Left forelimb (tissue), 1 donor: ENCODE results near the gene RAB14.
"Not testable (repeated sequence)": the region's sequence is repeated elsewhere in the genome, so short reads cannot be mapped to it uniquely, and the experiment has no call there.

Experiments used
- DNase-seq: peaks from one replicate; pipeline ENCODE4 v3.0.0-alpha.2; 2018; ENCODE audit warnings: low spot score

The RAB14 gene

DNA sequence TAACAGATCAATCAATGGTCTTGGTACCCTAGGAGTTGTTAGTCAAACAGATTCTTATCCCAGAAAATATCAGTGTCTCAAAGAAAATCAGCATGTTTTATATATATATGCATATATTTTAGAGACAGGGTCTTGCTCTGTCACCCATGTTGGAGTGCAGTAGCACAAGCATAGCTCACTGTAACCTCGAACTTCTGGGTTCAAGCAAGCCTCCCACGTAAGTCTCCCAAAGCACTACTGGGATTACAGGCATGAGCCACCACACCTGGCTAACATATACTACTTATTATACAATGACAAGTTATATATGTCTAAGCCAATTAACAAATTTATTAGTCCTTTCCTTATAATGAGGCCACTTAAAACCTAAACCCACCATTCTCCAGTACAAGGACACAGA, 10.4 kb downstream of the RAB14 start:
- no peak for DNase-seq

DNA sequence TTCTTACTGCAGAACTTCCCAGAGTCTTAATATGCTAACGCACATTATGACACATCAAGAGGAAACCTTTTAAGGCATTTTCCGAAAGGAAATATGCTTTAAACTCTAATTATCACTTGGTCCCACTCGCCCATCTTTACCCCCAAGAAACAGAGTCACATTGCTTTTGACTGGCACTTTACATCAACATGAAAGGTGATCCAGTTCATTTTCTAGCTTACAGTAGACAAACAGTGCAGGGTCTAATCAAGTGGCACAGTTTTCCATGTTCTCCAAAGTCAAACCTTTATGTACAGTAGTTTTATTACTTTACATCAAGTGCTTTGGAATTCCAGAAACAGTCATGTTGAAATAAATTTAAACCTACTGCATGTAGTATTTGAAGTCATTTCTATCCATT, 12.0 kb downstream of the RAB14 start:
- DNase-seq: no peak

DNA sequence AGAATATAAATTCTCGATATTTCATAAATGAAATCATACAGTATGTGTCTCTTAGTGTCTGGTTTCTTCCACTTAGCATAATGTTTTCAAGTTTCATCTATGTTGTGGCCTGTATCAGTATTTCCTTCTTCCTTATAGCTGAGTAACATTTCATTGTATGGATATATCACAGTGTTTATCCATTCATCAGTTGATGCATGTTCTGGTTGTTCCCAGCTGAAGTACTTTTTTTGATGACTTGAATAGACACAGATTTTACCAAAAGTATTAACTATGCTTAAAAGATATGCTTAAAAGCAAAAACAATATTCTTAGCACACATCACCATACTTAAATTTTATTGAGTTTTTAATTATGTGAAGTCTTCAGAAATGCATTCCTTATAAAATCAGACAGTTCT, 12.7 kb downstream of the RAB14 start:
- no peak for DNase-seq

DNA sequence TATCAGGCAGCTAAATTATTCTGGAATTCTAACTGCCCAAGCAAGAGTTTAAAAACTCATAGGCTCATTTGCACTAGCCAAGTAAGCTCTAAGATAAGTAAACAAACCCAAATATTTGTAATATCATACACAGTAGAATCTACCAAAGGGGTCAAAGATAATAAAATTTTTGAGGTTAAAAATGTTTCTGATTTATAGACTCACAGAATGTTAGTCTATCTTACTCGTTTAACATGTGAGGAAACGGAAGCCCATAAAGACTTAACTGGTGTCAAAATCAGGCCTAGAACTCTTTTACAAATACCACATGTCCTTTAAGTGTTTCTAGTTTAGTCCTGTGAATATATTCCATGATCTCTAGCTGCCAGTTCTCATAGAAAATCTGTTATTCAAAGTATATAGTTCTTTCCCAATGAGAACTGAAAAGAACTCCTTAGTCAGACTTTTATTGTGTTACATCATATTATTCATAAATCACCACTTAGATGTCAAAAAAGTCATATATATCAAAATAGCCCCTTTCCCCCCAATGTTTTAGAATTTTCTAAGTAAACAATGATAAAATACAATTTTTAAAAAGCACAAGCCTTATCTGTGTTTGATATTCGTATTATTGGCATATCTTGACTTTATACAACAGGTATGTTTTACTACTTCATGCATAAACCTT, 13.9 kb downstream of the RAB14 start:
- DNase-seq: no peak

DNA sequence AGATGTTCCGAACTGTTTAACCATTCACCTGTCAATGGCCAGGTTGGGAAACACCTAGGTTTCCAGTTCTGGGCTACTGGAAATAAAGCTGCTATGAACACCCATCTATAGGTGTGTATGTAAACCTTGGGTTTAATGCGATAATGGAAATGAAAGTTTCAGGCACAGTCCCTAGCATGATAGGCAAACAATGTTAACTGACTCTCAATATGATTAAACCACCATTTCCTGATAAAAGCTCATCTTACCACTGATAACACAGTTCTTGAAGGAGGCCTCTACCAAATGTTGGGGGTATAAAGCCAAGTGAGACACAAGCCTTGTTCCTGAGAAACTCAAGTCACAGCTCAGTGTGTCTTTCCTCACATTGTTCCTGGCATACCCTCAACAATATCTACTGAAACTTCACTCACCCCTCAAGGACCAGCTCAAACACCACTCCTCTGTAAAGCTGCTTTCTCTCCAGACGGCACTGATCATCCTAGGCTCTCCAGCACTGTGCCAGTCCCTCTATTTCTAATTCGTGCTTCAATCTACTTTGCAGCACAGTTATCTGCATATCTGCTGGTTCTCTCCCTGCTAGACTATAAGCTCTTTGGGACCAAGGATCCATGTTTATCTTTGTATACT, 15.8 kb downstream of the RAB14 start:
- DNase-seq: no peak

DNA sequence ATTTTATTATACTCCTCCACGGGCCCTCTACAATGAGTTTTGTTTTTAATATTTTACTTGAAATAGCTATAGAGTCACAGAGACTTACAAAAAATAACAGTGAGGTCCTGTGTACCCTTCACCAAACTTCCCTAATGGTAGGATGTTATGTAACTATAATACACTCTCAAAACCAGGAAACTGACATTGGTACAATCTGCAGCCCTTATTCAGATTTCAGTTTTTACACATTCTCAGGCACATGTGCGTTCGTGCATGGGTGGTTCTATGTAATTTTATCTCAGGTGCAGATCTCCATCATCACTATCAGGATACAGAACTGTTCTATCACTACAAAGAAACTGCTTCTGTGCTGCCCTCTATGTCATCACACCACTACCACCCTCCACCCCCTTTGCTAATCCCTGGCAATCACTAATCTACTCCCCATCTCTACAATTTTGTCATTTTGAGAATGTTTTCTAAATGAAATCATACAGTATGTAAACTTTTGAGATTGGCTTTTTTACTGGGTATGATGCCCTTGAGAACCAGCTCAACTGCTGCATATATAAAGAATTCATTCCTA, 16.4 kb downstream of the RAB14 start:
- DNase-seq: no peak

DNA sequence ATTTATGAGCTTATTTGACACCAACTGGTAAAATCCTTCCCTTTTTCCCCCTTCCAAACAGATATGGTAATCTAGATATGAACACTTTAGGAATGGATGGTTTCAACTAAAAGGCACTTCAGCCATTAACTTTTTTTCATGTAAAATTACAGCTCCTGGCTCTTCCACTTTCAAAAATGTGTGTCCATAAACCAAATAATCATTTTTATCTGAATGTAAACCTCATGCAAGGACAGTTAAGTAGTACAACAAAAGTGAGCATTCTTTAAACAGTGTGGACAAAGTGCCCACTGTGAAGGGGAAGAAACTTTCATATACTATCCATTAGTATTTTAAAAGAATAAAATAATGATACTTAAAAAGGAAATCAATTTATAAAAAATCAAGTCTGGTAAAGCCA, 17.2 kb downstream of the RAB14 start:
- DNase-seq: no peak

DNA sequence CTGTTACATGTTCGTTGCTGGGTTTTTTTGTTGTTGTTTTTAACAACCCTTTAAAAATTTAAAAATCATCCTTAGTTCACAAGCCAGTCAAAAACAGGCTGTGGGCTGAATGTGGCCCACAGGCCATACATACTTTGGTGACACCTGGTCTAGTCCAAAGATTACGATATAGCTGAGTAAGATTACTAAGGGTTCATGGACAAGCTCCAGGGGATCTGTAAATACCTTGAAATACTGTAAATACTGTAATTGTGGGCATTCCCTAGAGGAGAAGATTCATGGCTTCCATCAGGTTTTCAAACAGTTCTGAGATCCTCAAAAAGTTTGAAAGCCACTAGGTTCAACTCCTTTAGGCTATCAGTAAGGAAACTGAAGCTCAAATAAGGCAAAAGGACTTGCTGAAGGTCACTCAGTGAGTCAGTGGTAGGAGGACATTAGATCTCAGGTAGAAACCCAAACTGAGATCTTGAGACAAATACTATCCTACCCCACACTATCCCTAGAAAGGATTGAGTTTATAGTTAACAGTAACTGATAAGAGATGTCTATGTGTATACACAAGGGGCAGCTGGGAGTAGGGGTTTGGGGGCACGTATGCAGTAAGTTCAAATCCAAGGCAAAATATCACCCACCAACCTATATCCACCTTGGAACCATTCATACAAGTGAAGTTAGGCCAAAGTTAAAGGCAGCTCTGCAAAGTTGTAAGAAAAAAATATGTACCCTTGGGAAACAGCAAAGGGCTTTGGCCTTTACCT, 17.8 kb downstream of the RAB14 start:
- no peak for DNase-seq

DNA sequence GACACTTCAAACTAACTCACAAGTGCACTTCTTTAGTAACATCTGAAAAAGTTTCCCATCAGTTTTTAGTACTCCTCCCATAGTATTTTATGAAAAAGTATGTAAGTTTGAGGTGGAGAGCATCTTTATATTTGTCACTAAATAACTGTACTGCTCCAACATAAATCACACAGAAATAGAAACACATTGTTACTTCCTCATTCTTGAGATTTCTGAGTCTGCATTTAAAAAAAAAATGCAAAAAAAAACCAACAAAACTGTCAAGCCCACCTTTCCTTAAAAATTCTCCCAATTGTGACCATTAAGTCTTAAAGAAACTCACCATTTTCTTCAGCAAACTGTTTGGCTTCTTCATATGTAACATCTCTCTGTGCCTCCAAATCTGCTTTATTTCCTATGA, 18.7 kb downstream of the RAB14 start:
- no peak for DNase-seq

DNA sequence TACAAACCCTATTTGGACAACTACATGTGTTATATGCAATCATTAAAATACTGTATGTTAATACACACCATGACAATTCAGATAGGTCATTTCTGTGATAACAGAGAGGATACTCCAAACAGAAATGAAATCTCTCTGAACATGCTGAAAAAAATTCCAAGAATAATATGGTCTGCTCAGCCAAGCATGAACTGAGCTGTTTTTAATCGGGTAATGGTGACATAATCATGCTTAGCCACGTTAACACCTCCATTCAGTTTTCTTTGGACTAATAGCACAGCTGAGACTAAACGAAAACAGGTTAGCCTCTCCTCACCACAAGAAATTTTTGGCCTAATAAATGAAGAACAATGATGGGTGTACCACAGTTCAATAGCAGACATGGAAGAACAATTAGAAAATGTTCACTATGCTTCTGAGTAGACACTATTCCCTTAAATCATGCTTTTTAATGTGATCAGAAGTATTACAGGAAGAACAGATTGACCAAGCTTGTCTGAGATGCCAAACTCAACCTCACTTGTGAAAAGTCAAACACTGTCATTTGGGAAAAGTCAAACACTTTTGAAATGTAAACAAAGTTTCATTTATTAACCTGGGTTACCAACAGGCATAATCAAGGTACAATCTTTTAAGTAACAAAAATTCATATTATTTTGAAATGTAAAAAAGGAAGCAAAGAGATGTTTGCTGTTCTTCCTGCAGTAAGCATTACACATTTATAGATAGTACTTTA, 19.4 kb downstream of the RAB14 start:
- DNase-seq: no peak

DNA sequence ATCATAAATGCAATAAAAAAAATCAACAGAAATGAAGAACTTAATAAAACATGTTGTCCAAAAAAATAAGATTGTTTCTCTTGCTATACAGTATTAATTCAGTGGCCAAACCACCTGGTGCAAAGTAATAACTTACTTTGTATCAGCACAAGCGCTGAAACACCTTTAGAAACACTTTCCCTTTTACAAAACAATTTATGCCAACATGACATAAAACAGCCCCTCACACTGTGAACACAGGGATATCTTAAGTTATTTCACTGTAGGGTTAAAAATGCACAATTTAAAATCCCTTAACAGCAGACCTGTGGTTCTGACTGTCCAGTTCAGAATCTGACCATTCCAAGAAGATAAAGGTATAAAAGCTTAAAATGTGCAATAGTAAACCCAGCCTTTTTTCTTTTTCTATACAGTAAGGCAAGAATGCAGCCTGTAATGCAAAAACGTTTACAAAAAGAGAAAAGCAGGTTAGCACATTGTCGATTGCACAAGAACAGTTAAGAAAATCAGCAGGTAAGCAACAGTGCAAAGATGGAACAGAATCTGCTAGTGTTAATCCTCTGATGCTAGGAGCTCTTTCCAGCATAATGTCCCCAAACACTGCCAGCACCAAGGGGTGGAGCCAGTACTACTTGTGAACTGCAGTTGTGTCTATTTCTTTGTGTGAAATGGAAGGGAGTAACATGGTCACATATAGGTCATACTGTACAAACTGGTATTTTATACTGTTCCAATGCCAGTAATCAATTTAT, 21.6 kb downstream of the RAB14 start:
- no peak for DNase-seq

DNA sequence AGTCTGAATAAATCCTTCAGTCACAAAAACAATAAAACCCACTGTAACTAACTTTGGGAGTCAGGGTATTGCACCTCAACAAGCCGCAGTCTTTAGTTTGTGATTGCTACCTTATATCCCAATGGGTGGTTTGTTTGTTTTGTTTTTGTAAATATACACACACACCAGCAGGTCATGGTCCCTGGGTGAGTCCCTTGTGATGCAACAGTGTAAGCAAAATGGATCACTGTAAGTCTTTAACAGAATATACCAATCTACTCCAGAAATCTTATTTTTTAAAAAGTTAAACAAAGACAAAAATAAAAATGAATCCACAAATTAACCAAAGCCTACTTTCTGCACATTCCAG, 22.3 kb downstream of the RAB14 start:
- not testable (repeated sequence) for DNase-seq

DNA sequence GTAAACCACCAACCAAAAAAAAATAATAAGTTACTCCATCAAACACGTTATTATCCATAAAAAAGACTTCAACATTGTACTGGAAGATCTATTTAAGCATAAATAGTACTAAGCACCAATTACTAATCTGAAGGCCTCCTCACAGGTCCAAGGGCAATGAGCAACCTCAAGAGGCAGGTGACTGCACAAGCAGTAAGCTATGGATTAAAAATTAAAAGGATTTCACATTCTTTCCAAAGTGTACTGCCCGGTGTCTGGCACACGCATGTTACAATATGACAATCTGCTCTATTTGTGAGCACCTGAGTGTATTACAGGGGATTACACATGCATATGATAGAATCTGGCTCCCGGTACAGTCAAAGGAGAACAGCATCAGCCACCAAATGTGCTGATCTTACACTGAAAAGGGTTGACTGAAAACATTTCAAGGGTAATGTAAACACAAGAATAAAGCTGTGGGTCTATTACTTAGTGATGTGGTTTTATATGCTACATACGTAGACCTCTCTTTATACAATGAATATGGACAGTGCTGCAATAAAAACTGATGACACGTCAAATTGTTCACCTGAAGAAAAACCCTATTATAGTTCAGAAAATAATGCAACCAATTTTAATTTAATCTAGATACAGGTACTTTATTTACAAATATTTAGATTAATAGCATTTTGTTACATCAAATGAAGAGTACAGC, 22.8 kb downstream of the RAB14 start:
- DNase-seq: no peak

DNA sequence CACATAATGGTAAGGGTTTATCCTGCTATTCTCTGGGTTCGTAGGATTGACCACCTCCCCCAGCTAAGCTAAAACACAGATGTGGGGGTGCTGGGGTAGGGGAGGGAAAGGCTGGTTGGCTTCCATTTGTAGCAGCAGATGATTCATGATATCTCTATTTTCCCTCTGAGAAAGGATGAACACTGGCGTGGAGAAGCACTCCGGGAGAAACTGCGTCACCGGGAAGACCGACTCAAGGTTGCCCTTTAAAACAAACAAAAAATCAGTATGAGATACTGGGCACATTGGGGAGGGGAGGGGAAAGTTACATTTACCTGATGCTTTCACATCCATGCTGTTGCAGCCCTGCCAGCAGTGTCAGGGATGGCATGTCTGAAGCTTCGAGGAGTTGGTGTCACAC, 28.2 kb downstream of the RAB14 start:
- DNase-seq: no peak

DNA sequence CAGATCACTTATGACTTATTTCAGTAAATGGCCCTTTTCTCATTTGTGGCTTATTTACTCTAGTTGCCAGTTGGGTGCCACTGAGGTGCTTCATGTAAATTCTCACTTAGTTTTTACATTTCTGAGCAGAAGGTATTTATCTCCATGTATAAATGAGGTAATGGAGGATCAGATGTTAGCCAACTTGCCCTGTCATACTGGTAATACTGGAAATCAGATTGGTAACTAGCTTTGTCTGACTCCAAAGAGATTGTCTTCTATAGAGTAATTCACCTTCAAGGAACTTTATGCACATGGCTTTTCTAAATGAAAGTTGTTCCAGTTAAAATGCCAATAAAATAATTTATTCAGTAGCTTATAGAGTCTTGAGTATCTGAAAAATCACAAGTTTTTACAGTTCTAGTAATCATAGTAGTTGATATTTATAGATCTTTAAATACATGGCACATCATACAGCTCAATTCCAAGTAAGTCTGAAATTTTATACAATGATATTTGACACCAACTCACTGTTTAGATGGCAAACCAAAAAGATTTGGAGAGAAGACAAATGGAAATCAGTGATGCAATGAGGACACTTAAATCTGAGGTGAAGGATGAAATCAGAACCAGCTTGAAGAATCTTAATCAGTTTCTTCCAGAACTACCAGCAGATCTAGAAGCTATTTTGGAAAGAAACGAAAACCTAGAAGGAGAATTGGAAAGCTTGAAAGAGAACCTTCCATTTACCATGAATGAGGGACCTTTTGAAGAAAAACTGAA, 28.8 kb downstream of the RAB14 start:
- DNase-seq: no peak

DNA sequence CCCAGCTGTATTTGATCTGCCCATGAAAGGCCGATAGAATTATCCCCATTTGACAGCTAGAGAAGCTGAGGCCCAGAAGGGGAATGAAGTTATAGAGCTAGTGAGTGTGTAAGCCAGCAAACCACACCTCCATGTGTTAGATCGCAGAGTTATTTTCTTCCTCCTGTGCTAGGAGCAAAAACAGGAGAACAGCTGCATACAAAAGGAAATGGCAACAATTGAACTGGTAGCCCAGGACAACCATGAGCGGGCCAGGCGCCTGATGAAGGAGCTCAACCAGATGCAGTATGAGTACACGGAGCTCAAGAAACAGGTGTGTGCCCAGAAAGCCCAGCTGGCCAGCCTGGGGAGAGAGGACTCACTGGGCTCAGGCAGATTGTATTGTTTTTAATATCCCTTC, 30.4 kb downstream of the RAB14 start:
- no peak for DNase-seq

DNA sequence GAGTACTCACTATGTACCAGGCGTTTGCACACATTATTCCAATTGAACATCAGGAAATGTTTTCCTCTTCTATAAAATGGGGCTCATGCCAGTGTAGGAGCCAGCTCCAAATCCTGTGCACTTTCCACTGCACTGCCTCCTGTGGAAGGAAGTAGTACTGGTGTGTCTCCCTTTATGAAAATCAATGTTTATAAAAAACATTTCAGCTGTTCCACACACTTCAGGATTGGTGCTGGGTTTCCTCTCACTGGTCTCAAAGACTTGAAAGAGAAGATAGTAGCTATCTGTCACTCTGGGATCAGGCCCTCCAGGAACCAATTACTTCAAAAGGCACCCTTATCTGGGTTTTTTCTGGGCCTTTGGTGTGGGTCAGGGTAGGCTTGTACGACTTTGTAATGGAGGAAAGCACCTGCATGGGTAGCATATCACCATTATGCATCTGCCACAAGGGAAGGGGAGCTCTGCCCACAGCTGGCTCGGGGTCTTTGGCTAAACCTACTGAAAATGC, 32.5 kb downstream of the RAB14 start:
- no peak for DNase-seq

DNA sequence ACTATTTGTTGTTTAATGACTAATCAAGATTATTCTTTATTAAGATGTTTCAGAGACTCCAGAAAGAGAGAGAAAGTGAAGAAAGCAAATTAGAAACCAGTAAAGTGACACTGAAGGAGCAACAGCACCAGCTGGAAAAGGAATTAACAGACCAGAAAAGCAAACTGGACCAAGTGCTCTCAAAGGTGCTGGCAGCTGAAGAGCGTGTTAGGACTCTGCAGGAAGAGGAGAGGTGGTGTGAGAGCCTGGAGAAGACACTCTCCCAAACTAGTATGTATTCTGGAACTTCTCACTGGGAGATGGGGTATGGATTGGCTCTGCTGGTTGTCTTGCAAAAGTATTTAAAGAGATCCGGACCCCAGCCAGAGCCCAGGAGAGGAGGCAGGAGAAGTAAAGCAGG, 33.6 kb downstream of the RAB14 start:
- no peak for DNase-seq

DNA sequence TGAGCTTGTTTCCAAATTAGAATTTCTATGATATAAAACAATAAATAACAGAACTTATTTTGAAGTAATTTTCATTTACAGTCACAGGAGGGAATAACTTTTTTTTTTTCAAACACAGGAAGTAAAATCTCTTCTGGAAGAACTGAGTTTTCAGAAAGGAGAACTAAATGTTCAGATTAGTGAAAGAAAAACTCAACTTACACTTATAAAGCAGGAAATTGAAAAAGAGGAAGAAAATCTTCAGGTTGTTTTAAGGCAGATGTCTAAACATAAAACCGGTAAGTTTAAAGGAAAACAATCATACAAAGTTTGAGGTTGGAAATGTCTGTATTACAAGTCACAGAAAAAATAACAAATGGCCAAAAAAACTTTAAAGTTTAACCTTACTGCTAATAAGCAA, 41.6 kb downstream of the RAB14 start:
- no peak for DNase-seq

DNA sequence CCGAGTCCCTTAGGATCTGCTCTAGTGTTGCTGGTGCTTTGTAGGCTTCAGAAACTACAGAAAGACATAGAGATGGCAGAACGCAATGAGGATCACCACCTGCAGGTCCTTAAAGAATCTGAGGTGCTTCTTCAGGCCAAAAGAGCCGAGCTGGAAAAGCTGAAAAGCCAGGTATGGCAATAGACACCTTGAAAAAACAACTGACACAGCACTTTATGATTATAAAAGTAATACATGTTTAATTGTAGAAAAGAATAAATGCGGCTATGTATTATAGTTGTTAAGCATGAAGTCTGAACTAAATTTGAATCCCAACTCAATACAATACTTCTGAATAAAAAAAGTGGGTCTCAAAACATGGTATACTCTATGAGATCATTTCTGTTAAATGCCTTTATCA, 43.7 kb downstream of the RAB14 start:
- DNase-seq: no peak
